HT1080 (cell line): ENCODE measurements around the gene ADGRD1. TPM values are rescaled to one million over a fixed set of nuclear protein-coding genes. Genes with fewer than 3 reads are reported as not detected.

Source experiments
- DNase-seq: peaks from one replicate; pipeline ENCODE4 v3.0.0-alpha.2; 2015; ENCODE audit warnings: low read depth
- total RNA-seq: library from RNA; depleted of rRNA; stranded (reverse); fragments of >200 nt; shearing (Covaris generic); gene quantifications from 2 replicates; pipeline ENCODE4 v1.2.3, GENCODE V29; 2014

ADGRD1 gene
- total RNA-seq, 1 experiment from 2014 or later = not detected

DNA sequence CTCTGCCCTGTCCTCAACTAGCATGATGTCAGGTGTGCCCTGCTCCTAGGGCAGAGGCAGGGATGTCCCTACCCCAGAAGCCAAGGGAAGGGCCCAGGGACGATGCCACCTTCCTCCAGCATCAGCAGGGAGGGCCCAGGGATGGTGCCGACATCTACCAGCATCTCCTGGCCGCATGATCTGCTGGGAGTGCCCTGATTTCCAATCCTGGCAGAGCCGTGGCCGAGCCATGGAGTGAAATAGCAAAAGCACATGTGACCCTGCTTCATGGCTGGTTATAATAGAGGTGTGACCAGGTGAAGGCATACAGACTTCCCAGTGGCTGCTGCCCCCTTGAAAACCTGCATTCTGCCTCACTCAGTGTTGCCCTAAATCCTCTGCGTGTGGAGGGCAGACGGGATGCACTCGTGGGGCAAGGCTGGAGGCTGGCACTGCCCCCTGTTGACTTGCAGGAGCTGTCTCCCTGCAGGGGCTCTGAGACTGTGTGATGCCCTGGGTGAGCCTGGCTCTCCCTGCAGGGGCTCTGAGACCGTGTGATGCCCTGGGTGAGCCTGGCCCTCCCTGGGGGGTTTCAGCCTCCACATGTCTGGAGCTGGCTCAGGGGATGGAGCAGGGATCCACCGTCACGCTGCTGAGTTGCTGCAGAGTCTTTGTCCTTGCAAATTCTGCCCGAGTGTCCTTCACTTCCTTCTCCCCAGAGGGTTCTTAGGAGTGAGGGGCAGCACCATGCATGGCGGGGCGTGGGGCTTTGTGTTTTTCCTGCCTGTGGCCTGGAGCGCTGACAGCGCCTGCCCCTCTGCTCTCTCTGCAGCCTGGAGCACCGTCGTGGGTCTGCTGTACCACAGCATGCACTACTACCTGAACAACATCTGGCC lies 51.7 kb downstream of the ADGRD1 start:
- no peak for DNase-seq

DNA sequence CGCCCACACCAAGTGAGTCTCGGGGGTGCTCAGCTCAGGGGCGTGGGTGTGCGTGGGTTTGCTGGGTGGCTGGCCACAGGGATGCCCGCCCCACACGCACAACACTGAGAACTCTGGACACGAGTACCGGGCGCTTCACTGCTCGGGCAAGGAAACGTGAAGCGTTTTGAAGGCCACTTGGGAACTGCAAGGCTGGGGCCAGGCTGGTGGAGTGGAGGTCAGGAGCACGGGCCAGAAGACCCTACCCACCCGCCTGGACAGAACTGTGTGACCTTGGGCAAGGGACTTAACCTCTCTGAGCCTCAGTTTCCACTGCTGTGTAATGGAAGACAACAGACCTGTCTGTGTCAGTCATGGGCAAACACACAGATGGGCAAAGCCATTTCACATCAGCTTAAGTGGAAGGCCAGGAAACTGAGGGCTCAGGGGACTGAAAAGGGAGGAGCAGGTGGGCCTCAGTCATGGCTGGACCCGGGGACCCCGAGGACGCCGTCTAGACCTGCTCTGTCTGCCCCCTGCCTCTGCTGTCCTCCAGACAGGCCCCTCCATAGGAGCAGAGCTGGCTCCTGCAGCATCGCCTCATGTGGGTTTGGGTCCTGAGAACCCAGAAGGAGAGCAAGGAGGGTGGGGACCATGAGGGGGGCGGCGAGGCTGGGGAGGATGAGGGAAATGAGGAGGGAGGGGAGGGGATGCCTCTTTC lies 52.5 kb downstream of the ADGRD1 start:
- DNase-seq = no peak

DNA sequence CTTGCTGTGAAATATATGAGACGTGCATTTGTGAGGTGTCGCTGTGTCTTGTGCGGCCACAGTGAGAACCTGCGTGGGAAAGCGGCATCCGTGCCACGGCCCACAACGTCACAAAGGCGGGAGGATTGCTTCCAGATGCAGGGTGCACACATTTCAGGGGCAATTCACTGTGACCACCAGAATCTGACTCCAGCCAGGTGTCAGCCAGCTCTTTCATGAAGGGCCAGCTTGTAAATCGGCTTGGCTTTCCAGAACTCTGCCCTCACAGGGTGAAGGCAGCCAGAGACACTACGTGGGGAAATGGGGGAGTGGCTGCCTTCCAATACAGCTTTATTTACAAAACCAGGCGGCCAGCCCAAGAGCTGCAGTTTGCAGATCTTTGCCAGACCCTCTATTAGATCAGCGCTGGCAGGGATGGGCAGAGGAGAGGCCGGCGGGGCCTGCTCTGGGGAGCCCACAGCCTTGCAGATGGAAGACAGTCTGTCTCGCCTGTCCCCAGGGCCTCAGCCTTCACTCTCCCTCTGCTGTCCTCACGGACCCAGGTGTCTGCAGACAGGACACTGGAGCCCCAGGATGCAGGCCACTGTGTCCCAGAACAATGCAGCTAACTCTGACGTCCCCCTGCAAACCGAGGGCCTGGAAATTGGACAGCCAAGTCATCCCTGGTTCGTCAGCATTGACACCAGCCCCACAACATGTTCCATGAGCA lies 53.5 kb downstream of the ADGRD1 start:
- no peak for DNase-seq

DNA sequence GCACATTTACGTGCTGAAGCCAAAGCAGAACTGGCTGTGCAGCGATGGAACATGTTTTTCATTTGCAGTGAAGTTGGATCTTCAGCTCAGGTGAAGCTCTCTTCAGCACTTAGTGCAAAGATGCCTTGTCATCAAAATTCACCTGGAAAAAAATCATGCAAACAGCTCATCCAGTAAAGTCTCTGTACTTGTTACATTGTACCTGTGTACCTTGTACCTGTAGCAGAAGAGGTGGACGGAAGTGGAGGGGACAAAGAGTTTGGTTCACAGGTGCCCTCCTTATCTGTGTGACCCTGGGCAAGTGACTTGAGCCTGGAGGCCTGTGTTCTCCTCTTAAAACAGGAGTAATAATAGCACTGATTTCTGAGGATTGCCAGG lies 54.0 kb downstream of the ADGRD1 start:
- DNase-seq = no peak

DNA sequence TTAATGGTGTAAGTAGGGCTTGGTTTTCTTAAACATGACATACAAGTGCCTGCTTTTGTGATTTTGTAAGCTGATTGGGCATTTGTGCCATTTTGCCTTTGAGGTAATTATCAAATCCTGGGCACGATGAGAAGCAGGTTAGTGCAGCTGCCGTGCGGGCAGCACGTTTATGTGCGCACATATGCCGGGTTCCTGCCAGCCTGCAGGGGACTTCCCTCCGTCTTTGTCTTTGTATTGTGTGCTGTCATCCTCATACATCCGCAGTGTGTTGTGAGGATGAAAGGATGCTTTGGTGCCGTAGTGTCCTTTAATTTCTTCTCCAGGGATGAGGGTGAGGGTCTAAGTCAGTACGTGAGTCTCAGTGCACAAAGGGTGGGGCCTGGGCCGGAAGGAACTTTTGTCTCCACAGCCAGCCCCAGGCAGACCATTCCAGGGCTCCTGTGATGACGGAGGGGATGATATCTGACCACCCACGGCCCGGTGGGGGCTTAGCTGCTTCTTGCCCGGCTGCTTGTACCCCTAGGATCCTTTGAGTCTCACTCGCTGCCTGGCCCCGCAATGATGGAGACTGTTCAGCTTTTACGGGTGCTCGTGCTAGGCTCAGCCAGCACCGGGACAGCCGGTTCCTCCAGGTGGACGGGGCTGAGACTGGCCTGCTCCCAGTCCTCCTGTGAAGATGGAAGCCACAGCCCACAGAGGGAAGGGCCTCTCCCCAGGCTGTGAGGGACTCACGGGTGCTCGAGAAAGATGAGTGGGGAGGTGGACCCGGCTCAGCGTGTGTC lies 54.6 kb downstream of the ADGRD1 start:
- DNase-seq = no peak

DNA sequence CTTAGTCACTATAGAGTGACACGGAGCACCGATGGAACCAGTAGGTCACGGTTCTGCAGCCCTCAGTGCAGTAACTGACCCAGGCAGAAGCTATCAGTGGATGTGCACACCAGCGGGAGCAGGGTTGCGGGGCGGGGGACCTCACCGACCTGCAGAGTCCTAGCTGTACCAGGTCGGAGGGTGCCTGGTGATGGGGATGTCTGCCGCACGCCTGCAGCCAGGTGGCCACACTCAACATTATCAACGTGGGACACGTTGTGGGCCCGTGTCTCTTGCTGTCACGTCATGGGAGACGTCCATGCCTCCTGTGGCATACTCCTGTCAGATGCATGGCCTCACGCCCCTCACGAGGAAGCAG lies 55.2 kb downstream of the ADGRD1 start:
- no peak for DNase-seq

DNA sequence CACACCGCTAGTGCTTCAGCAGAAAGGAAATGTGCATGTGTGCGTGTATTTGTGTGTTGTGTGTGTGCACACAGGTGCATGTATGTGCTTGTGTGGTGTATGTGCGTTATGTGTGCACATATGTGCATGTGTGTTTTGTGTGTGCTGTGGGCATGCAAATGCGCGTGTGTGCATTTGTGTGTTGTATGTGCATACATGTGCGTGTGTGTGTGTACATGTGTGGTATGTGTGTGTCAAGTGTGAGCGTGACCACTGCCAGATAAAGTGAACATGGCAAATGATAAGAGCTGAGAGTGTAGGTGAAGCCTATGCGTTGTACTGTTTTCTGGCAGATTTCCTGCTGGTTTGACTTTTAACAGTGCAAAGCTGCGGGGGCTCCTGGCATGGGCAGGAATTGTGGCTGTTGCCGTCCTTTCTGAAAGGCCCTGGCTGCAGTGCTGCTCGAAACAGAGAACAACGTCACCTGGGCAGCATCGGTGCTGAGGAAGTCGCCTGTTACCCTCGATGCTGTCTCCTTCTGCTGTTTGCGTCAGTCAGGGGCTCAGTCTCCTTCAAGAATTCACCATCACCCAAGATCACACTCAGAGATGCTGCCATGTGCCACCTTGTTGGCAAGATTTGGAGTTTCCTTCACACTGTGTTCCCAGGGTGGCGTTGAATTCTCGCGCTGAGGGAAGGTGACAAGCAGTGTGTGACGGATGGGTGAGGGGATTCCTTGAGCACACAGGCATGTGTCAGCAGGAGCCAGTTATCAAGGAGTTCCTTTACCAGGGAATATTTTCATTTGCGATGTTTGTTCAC lies 56.1 kb downstream of the ADGRD1 start:
- DNase-seq = no peak

DNA sequence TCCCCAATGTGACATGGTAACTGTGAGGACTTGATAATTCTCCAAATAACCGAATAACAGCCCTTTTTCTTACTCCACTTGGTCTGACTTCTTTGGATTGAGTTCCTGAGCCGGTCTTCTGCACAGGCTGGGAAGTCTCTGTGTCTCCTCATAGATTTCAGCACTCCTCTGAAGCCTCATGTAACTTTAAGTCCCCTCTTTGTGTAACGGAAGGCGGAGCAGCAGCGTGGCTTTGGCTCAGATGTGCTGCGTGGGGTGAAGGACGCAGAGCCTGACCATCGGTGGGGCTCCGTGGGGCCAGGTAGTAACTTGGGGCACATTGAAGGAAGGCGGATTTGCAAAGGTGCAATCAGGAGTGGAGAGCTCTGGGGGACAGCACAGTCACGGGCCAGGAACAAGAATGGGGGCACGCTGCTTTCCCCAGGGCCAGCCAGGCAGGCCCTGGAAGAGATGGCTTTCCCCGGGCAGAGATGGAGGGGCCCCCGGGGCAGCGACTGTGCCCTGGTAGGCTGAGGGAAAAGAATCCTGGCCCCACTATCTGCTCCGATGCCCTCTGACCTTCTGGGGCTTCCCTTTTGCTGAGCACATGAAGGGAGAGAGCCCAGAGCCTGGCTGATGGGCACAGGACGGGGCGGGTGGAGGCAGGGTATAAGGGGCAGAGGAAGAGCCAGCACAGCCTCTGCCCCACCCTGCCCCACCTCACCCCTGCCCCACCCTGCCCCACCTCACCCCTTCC lies 56.9 kb downstream of the ADGRD1 start:
- DNase-seq = no peak

DNA sequence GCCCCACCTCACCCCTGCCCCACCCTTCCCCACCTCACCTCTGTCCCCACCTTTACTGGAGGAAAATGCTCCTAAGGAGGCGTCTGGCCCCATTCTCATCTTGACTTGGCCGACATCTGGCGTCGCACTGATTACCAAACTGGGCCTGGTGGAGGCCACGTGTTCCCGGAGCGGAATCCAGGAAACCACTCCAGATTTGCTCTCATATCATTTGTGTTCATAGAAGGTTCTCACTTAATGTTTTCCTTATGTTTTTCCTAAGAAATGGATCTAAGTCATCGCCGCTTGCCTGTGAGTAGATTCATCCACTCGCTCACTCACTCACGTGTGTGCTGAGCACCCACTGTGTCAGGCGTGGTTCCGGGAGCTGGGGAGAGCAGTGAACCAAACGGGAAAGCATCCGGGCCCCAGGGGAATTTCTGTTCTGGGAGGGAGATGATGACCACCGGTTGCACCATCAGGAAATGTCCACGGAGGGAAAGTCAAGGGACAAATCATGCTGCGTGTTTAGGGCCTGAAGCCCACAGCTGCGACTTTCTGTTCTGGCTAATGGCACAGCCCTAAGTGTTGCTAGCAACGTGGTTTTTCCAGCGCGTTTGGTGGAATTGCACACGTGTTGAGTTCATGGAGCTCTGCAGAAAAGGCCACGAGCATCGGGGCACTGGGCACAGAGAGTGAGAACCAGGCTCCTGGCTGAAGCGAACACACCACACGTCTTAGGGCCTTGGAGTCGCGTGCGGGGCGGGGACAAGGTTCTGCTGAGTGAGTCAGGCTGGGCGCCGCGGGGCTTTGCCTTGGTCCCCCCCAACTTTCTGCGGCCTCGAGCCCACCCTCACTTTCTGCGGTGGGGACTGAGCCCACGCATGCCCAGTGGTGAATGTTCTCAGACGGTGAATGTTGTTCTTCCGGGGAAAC lies 57.7 kb downstream of the ADGRD1 start:
- no peak for DNase-seq

DNA sequence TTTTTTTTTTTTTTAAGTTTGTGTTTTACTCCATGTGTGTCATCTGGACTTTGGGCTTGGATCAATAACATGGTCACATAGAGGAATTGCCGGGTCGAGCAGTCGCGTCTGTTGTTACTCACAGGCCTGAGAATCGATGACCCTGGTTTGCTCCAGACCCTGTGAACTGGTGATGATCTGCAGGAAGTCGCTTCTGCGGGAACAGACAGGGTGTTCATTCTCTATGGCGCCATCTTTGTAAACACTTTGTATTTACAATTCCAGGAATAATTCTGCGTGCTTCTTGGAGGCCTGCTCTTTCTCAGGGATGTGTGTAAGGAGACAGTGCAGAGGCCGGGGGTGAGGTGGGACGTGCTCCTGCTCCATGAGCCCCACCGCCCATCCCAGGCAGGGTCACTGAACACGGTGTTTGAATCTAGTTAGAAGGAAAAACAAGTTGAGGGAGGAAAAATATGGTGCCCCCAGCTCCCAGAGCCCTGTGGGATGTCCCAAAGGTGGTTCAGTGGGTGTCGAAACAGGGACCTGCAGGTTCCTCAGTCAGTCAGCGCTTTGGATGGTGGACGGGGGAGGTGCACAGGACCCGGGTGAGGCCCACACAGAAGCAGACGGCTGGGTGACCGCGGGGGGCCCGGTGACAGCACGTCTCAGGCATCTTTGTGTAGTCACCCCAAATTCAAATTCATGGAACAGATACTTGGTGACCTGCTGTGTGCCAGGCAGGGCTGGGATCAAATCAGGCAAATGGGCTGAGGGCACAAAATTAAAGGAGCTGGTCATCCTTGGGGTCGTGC lies 58.8 kb downstream of the ADGRD1 start:
- no peak for DNase-seq

DNA sequence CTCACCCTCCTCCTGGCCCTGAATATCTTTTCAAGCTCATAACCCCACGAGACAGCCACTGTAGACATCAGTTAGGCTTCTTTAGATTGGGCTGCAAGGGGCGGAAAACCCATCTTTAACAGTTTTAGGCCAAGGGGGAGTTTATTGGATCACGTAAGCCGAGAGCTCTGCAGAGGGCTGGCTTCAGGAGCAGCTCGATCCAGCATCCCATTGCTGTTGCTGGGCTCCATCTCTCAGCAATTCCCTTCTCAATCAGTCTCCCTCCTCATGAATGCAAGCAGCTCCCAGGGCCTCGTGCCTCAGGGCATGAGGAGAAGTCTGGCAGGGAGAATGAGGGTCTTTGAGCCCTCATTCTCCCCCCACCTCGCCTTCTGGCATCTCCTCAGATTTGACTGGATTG lies 59.4 kb downstream of the ADGRD1 start:
- DNase-seq = no peak

DNA sequence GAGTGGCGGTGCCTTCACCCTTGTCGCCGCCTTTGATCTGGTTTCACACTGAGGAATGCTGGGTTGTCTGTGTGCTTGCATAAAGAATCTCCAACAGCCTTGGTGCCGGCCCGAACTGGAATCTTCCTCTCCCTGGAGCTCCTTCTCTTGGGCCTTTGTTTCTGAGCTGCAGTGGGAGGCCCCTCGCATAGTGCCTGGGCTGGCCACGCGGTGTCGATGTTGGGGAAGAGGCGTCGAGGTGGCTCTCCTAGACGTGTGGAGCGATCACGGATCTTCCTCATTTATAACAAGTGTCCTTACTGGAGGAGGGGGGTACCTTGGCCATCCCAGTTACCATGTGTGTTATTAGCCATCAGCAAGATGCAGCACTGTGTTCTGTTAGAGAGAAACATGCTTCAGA lies 60.6 kb downstream of the ADGRD1 start:
- DNase-seq = no peak

DNA sequence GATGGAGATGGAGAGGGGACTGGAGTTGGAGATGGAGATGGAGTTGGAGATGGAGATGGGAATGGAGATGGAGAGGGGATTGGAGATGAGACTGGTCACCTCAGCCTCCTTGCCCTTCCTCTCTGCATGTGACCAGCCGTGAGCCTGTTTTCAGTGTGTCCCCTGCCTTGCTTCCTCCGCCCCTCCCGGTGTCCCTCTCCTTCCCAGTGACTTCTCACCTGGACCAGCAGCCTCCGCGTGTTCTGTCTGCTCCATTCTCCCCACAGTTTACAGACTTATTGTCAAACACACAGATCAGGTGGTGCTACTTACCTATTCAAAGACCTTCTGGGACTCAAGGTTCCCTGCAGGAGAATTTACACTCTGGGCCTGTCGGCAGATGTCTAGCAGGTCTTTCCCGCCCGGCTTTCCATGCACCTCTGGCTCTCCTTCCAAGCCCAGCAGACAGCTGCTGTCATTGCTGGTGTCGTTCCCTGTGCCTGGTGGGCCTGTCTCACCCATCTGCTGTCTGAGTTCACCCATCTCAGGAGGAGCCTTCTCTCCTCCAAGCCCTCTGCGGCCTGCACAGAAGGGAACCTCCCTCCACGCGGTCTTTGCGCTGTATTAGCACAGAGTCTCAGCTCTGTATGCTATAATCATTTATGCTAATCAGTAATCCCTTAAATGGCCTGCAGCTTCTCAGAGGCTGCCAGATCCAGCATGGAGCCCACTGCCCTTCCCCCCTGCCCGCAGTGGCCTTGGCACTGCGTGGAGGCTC lies 62.1 kb downstream of the ADGRD1 start:
- DNase-seq = no peak

DNA sequence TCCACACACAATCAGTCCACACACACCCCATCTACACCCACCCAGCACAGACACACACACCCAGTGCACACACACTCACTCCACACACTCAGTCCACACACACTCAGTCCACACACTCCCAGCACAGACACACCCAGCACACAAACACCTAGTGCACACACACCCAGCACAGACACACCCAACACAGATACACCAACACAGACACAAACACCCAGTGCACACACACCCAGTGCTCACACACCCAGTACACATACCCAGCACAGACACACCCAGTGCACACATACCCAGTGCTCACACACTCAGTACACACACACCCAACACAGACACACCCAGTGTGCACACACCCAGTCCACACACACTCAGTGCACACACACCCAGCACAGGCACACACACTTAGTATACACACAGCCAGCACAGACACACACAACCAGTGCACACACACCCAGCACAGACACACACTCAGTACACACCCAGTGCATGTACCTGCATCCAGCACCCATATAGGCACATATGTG lies 63.8 kb downstream of the ADGRD1 start:
- DNase-seq = no peak

DNA sequence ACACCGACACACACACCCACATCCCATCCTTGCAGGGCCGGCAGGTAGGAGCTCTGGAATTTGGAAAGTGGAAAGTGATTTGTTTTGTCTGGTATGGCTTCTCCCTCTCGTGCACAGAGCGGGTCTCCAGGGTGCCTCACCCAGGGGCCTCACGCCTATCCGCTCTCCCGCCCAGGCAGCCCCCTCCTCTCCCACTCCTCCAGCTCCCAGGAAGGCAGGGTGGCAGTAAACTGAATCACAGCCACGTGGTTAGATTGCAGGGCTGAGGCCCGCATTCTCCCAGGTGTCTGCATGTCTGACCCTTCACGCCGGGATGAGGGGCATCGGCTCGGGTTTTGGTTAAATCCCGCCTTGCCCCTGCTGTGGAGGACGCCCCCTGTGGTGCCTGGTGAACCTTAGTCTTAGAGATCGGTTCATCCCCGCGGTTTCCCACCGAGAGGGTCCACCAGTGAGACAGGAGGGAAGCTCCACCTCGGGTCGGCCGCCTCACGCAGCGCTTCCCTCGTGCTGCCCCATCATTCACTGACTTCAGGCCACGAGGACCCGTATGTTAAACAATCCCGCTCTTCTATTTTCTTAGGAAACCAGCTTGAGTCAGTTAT lies 64.4 kb downstream of the ADGRD1 start:
- no peak for DNase-seq

DNA sequence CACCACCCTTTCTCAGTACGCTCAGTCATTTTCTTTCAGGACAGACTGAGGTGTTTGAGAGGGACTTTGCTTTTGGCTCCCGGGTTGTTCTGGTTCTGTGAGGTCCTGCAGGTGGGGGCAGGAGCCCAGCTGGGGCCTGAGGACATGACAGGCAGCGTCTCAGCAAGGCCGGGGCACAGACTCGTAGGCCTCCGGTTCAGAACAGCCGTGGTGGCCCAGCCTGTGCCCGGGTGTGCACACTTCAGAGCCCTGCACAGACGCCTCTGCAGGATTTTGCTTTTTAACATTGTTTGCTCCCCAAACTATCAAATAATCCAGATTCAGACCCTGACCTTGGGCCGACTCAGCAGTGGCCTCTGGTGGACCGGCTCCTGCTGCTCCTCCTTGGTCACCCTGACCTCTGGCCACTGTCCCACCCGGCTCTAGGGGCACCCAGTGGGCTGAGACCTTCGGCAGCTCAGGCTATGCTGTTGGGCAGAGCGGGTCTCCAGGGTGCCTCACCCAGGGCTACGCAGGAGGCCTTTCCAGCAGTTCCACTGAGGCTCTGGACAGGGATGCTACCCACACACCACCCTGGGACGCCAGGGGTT lies 65.2 kb downstream of the ADGRD1 start:
- no peak for DNase-seq
